Frontal cortex (tissue), 4 donors: Measurements from ENCODE around the gene UGT1A9. TPM values are rescaled to one million over a fixed set of nuclear protein-coding genes. Genes with fewer than 3 reads are reported as not detected.
"Not testable (repeated sequence)": the region's sequence is repeated elsewhere in the genome, so short reads cannot be mapped to it uniquely, and the experiment has no call there.

Experiments
- DNase-seq, 2 donors: peaks; one replicate each; pipeline ENCODE4 v3.0.0; 2012; ENCODE audit warnings: low spot score in 2 of 2
- FAIRE-seq: peaks from 2 replicates; lab custom pipeline; 2012; peaks lifted over from hg19 to GRCh38; lab: Jason Lieb, UNC
- total RNA-seq: library from RNA; depleted of rRNA; stranded (reverse); fragments of >200 nt; gene quantifications from one replicate; pipeline ENCODE4 v1.2.3, GENCODE V29; 2014
- donor health status: control.
- donor health status: control.
- donor health status: control.

Gene UGT1A9
- total RNA-seq, result not detected

- FAIRE-seq, result no peak
- DNase-seq, result no peak
Measured at GRCh38 chr2:233671290-233672161, at the start of gene UGT1A9. Gene UGT1A9, plus strand, starts transcription at chr2:233671898. Its CDS starts 37 bp downstream, at chr2:233671935.

GRCh38 chr2:233627331-233628025, 44.2 kb upstream of the UGT1A9 start:
- DNase-seq (no peak), FAIRE-seq (no peak)

- not testable (repeated sequence) for DNase-seq, FAIRE-seq
Measured at GRCh38 chr2:233636306-233636705, 35.4 kb upstream of the UGT1A9 start, which contains the start of gene UGT1A10. Gene UGT1A10, plus strand, starts transcription at chr2:233636448. Its CDS starts 75 bp downstream, at chr2:233636523.

- FAIRE-seq (no peak), DNase-seq (no peak)
Measured at GRCh38 chr2:233638836-233639235, 32.9 kb upstream of the UGT1A9 start.

GRCh38 chr2:233639860-233640259, 31.8 kb upstream of the UGT1A9 start:
- DNase-seq (no peak), FAIRE-seq (no peak)

- DNase-seq, result no peak
- FAIRE-seq, result no peak
Measured at GRCh38 chr2:233643128-233643527, 28.6 kb upstream of the UGT1A9 start.

GRCh38 chr2:233646033-233646432, 25.7 kb upstream of the UGT1A9 start:
- FAIRE-seq, DNase-seq: not testable (repeated sequence)

- no peak for DNase-seq
Measured at GRCh38 chr2:233650981-233651380, 20.7 kb upstream of the UGT1A9 start.

GRCh38 chr2:233651430-233651829, 20.3 kb upstream of the UGT1A9 start:
- no peak for FAIRE-seq
- DNase-seq, result no peak

More at GRCh38 chr2:233650981-233651380, 20.7 kb upstream of the UGT1A9 start:
- FAIRE-seq, result no peak

- no peak for FAIRE-seq
- DNase-seq, result no peak
Measured at GRCh38 chr2:233654501-233654900, 17.2 kb upstream of the UGT1A9 start.

- DNase-seq, result no peak
- FAIRE-seq, result no peak
Measured at GRCh38 chr2:233655043-233655442, 16.7 kb upstream of the UGT1A9 start.

GRCh38 chr2:233655943-233656342, 15.8 kb upstream of the UGT1A9 start:
- FAIRE-seq, DNase-seq: not testable (repeated sequence)

GRCh38 chr2:233656443-233656842, 15.3 kb upstream of the UGT1A9 start:
- FAIRE-seq, result no peak
- DNase-seq, result no peak

GRCh38 chr2:233658610-233659009, 13.1 kb upstream of the UGT1A9 start:
- no peak for DNase-seq
- FAIRE-seq, result no peak

GRCh38 chr2:233663911-233664310, 7.8 kb upstream of the UGT1A9 start:
- FAIRE-seq (no peak), DNase-seq (no peak)

- DNase-seq (no peak), FAIRE-seq (no peak)
Measured at GRCh38 chr2:233668605-233669260, 3.0 kb upstream of the UGT1A9 start.

GRCh38 chr2:233672886-233673285, 1.2 kb downstream of the UGT1A9 start:
- FAIRE-seq, result no peak
- DNase-seq, result no peak

- FAIRE-seq (no peak), DNase-seq (no peak)
Measured at GRCh38 chr2:233673896-233674295, 2.2 kb downstream of the UGT1A9 start.

GRCh38 chr2:233674314-233674713, 2.6 kb downstream of the UGT1A9 start:
- no peak for FAIRE-seq
- DNase-seq, result no peak

GRCh38 chr2:233674995-233675394, 3.3 kb downstream of the UGT1A9 start:
- FAIRE-seq, result no peak
- DNase-seq, result no peak
